HEK293 (cell line): ENCODE results near the gene IFT172.

ENCODE experiments used
- EGR2 ChIP-seq: fragments of 450-650 bp; formaldehyde crosslinking; IDR thresholded peaks from 2 replicates; pipeline ENCODE4 v1.5.1; 2016; ENCODE audit warnings: low read depth, missing biosample characterization, missing genetic modification characterization
- HOXC10 ChIP-seq: sonication (generic); formaldehyde crosslinking; IDR thresholded peaks from 2 replicates; pipeline ENCODE4 v1.8.1; 2023; ENCODE audit warnings: mild to moderate bottlenecking, missing genetic modification reagents
- KLF8 ChIP-seq: fragments of 450-650 bp; formaldehyde crosslinking; IDR thresholded peaks from 2 replicates; pipeline ENCODE4 v1.5.1; 2016; ENCODE audit warnings: missing biosample characterization, missing genetic modification characterization
- KLF9 ChIP-seq: fragments of 450-650 bp; formaldehyde crosslinking; IDR thresholded peaks from 2 replicates; pipeline ENCODE4 v1.5.1; 2016; ENCODE audit warnings: missing biosample characterization, missing genetic modification characterization, low read depth
- PRDM1 ChIP-seq: fragments of 450-650 bp; formaldehyde crosslinking; IDR thresholded peaks from 2 replicates; pipeline ENCODE4; 2016; ENCODE audit warnings: missing biosample characterization, missing genetic modification characterization
- SCRT2 ChIP-seq: fragments of 450-650 bp; formaldehyde crosslinking; IDR thresholded peaks from 2 replicates; pipeline ENCODE4 v1.5.1; 2016; ENCODE audit warnings: missing biosample characterization, missing genetic modification characterization
- TRIM28 ChIP-seq: IDR thresholded peaks from 2 replicates; pipeline ENCODE4 v1.6.1; 2011; ENCODE audit warnings: low read length, control low read depth, borderline replicate concordance
- ZBTB11 ChIP-seq: fragments of 450-650 bp; formaldehyde crosslinking; conservative IDR thresholded peaks from 2 replicates; pipeline ENCODE4 v1.5.1; 2016; ENCODE audit warnings: low read depth, missing biosample characterization, missing genetic modification characterization
- ZBTB17 ChIP-seq: fragments of 450-650 bp; formaldehyde crosslinking; IDR thresholded peaks from 2 replicates; pipeline ENCODE4 v1.5.1; 2016; ENCODE audit warnings: missing biosample characterization, missing genetic modification characterization
- ZBTB26 ChIP-seq: fragments of 450-650 bp; formaldehyde crosslinking; optimal IDR thresholded peaks from 2 replicates; pipeline ENCODE3; 2016; ENCODE audit warnings: missing biosample characterization, mild to moderate bottlenecking, missing genetic modification characterization
- ZEB2 ChIP-seq: fragments of 450-650 bp; formaldehyde crosslinking; IDR thresholded peaks from 2 replicates; pipeline ENCODE4 v1.5.1; 2016; ENCODE audit warnings: missing biosample characterization, missing genetic modification characterization
- ZFP41 ChIP-seq: fragments of 450-650 bp; formaldehyde crosslinking; IDR thresholded peaks from 2 replicates; pipeline ENCODE4 v1.5.1; 2016; ENCODE audit warnings: missing biosample characterization, missing genetic modification characterization, borderline replicate concordance
- ZIC2 ChIP-seq: fragments of 450-650 bp; formaldehyde crosslinking; IDR thresholded peaks from 2 replicates; pipeline ENCODE4 v1.5.1; 2016; ENCODE audit warnings: missing biosample characterization, missing genetic modification characterization
- ZNF112 ChIP-seq: fragments of 450-650 bp; formaldehyde crosslinking; IDR thresholded peaks from 2 replicates; pipeline ENCODE4 v1.5.0; 2017; ENCODE audit warnings: missing biosample characterization, missing genetic modification characterization
- ZNF114 ChIP-seq: fragments of 450-650 bp; formaldehyde crosslinking; IDR thresholded peaks from 2 replicates; pipeline ENCODE4 v1.5.0; 2017; ENCODE audit warnings: missing biosample characterization, missing genetic modification characterization
- ZNF121 ChIP-seq: fragments of 450-650 bp; formaldehyde crosslinking; IDR thresholded peaks from 2 replicates; pipeline ENCODE4 v1.5.1; 2016; ENCODE audit warnings: missing biosample characterization, missing genetic modification characterization
- ZNF148 ChIP-seq: fragments of 450-650 bp; formaldehyde crosslinking; IDR thresholded peaks from 2 replicates; pipeline ENCODE4 v1.5.0; 2017; ENCODE audit warnings: missing biosample characterization, missing genetic modification characterization, borderline replicate concordance
- ZNF266 ChIP-seq: fragments of 450-650 bp; formaldehyde crosslinking; IDR thresholded peaks from 2 replicates; pipeline ENCODE4 v1.5.1; 2016; ENCODE audit warnings: missing biosample characterization, missing genetic modification characterization, low read depth
- ZNF335 ChIP-seq: fragments of 450-650 bp; formaldehyde crosslinking; conservative IDR thresholded peaks from 2 replicates; pipeline ENCODE4 v1.5.1; 2016; ENCODE audit warnings: missing biosample characterization, missing genetic modification characterization
- ZNF354C ChIP-seq: fragments of 450-650 bp; formaldehyde crosslinking; IDR thresholded peaks from 2 replicates; pipeline ENCODE4 v1.5.1; 2016; ENCODE audit warnings: missing biosample characterization, missing genetic modification characterization, low read depth, borderline replicate concordance
- ZNF394 ChIP-seq: fragments of 450-650 bp; formaldehyde crosslinking; IDR thresholded peaks from 2 replicates; pipeline ENCODE4 v1.5.1; 2016; ENCODE audit warnings: missing biosample characterization, missing genetic modification characterization, mild to moderate bottlenecking, moderate library complexity, borderline replicate concordance
- ZNF404 ChIP-seq: fragments of 450-650 bp; formaldehyde crosslinking; IDR thresholded peaks from 2 replicates; pipeline ENCODE4 v1.5.1; 2017; ENCODE audit warnings: missing biosample characterization, missing genetic modification characterization
- ZNF426 ChIP-seq: fragments of 450-650 bp; formaldehyde crosslinking; IDR thresholded peaks from 2 replicates; pipeline ENCODE4 v1.5.1; 2017; ENCODE audit warnings: missing biosample characterization, missing genetic modification characterization, mild to moderate bottlenecking, inconsistent platforms, moderate library complexity
- ZNF561 ChIP-seq: fragments of 450-650 bp; IDR thresholded peaks from 2 replicates; pipeline ENCODE4 v1.5.1; 2018; ENCODE audit warnings: missing biosample characterization, missing genetic modification characterization, borderline replicate concordance
- ZNF600 ChIP-seq: fragments of 450-650 bp; formaldehyde crosslinking; IDR thresholded peaks from 2 replicates; pipeline ENCODE4 v1.5.1; 2016; ENCODE audit warnings: missing biosample characterization, missing genetic modification characterization
- ZNF624 ChIP-seq: fragments of 450-650 bp; formaldehyde crosslinking; IDR thresholded peaks from 2 replicates; pipeline ENCODE4 v1.5.1; 2017; ENCODE audit warnings: missing biosample characterization, missing genetic modification characterization
- ZNF626 ChIP-seq: fragments of 450-650 bp; sonication (Bioruptor Pico); formaldehyde crosslinking; IDR thresholded peaks from 2 replicates; pipeline ENCODE4 v1.5.1; 2018; ENCODE audit warnings: missing biosample characterization, missing genetic modification characterization, inconsistent platforms
- ZNF654 ChIP-seq: fragments of 450-650 bp; formaldehyde crosslinking; IDR thresholded peaks from 2 replicates; pipeline ENCODE4 v1.5.1; 2016; ENCODE audit warnings: low read depth, missing biosample characterization, missing genetic modification characterization
- ZNF76 ChIP-seq: fragments of 450-650 bp; formaldehyde crosslinking; IDR thresholded peaks from 2 replicates; pipeline ENCODE4; 2016; ENCODE audit warnings: low read depth, missing biosample characterization, missing genetic modification characterization, borderline replicate concordance
- ZNF776 ChIP-seq: fragments of 450-650 bp; formaldehyde crosslinking; IDR thresholded peaks from 2 replicates; pipeline ENCODE4 v1.5.0; 2017; ENCODE audit warnings: missing biosample characterization, missing genetic modification characterization, borderline replicate concordance
- TF ChIP-seq, protein P1 (sequence below): fragments of 450-650 bp; formaldehyde crosslinking; IDR thresholded peaks from 2 replicates; pipeline ENCODE4 v1.5.1; 2016; ENCODE audit warnings: missing biosample characterization, missing genetic modification characterization

The IFT172 gene

DNA sequence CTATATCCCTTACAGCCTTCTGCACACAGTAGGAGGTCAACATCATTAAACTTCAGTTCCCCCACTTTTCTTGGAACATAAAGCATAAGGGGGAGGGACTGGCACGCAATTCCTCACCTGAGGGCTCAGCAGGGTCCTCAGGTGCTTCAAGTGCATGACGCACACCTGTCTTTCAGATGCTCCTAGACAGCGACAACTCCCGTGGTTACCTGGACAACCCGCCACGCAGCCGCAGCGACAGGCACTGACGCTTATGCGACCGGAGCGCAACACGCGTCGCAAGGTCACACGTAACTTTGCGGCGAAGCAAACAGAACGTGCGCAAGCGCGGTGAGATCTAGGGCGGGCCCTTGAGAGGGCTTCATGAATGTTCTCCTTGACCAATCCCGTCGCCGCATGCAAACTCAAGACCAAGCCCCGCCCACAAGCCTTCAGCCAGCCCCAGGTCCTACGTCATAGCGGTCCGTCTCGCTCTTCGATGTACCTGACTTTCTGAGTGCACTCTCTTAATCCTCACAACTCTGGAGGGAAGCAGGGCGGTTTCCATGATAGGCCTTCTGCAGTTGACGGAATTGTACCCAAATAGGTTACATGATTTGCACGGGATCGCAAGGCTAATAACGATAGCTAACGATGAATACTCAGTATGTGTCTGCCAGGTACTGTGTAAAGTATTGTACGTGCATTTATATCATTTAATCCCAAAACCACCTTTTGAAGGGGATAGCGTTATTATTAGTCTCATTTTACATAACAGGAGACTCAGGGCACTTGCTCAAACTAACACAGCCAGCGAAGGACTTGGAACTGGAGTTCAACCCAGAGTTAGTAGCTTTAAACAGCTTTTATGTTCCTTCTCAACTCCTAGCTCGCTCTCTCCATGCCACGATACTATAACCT, at the start of gene IFT172 (continued):
- TF ChIP-seq ZIC2 (tag by site-specific recombination), result 0 out of 2 replicates have a peak, but pooled peaks have one; percentile 26
- TF ChIP-seq ZNF112 (tag by site-specific recombination), result no peak
- TF ChIP-seq ZNF266 (tag by site-specific recombination), result no peak
- TF ChIP-seq EGR2 (tag by site-specific recombination), result no peak
- TF ChIP-seq ZNF600, result peak; percentile 9
- TF ChIP-seq ZNF776 (tag by site-specific recombination), result no peak
- TF ChIP-seq ZNF654 (tag by site-specific recombination), result no peak
- TF ChIP-seq ZNF426 (tag by site-specific recombination), result no peak
- TF ChIP-seq ZEB2 (tag by site-specific recombination), result peak; percentile 80
- TF ChIP-seq, protein P1, sequence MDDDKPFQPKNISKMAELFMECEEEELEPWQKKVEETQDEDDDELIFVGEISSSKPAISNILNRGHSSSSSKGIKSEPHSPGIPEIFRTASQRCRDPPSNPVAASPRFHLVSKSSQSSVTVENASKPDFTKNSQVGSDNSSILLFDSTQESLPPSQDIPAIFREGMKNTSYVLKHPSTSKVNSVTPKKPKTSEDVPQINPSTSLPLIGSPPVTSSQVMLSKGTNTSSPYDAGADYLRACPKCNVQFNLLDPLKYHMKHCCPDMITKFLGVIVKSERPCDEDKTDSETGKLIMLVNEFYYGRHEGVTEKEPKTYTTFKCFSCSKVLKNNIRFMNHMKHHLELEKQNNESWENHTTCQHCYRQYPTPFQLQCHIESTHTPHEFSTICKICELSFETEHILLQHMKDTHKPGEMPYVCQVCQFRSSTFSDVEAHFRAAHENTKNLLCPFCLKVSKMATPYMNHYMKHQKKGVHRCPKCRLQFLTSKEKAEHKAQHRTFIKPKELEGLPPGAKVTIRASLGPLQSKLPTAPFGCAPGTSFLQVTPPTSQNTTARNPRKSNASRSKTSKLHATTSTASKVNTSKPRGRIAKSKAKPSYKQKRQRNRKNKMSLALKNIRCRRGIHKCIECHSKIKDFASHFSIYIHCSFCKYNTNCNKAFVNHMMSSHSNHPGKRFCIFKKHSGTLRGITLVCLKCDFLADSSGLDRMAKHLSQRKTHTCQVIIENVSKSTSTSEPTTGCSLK (tag by site-specific recombination), result no peak
- TF ChIP-seq ZNF121 (tag by site-specific recombination), result no peak
- no peak for TF ChIP-seq ZNF76 (tag by site-specific recombination)
- no peak for TF ChIP-seq ZBTB26
- TF ChIP-seq ZNF354C (tag by site-specific recombination), result no peak
- TF ChIP-seq ZNF561 (tag by site-specific recombination), result no peak
- TF ChIP-seq ZNF626 (tag by site-specific recombination), result no peak
- TF ChIP-seq ZNF114, result no peak
- no peak for TF ChIP-seq ZNF404 (tag by site-specific recombination)
- peak; percentile 89; the same call in 1 of the 2 replicates for TF ChIP-seq TRIM28
- TF ChIP-seq SCRT2 (tag by site-specific recombination), result peak; percentile 97
- TF ChIP-seq PRDM1 (tag by site-specific recombination), result no peak
- no peak for TF ChIP-seq KLF8
- no peak for TF ChIP-seq HOXC10 (CRISPR knock-in tag)
- TF ChIP-seq ZNF148 (tag by site-specific recombination), result no peak
- TF ChIP-seq KLF9 (tag by site-specific recombination), result no peak
- TF ChIP-seq ZBTB17 (tag by site-specific recombination), result peak; percentile 88
- 0 out of 2 replicates have a peak, but pooled peaks have one; percentile 36 for TF ChIP-seq ZBTB11
- peak; percentile 81 for TF ChIP-seq ZNF335
- peak; percentile 79; the same call in 1 of the 2 replicates for TF ChIP-seq ZNF394 (tag by site-specific recombination)
- TF ChIP-seq ZNF624 (tag by site-specific recombination), result no peak
- no peak for TF ChIP-seq ZFP41 (tag by site-specific recombination)
